Tibial nerve (tissue), 4 donors: ENCODE results near the gene WFDC8.

Source experiments
- CTCF ChIP-seq, 5 experiments: fragments of 200-600 bp in 3 of 5; fragments of 450-650 bp in 2 of 5; sonication (generic) in 3 of 5; IDR thresholded peaks; one replicate each; pipeline ENCODE4 v1.5.1; 2016 to 2019; ENCODE audit warnings: antibody characterized with exemption in 5 of 5, mild to moderate bottlenecking in 3 of 5, moderate library complexity in 2 of 5
- EP300 ChIP-seq, 2 donors: sonication (generic); formaldehyde crosslinking; IDR thresholded peaks; one replicate each; pipeline ENCODE4 v1.6.1; 2017; ENCODE audit warnings: antibody characterized with exemption in 2 of 2, mild to moderate bottlenecking in 1 of 2
- POLR2A ChIP-seq, 2 donors: fragments of 450-650 bp; IDR thresholded peaks; one replicate each; pipeline ENCODE4 v1.6.1; 2017; ENCODE audit warnings: antibody characterized with exemption in 2 of 2, mild to moderate bottlenecking in 2 of 2, moderate library complexity in 2 of 2

GRCh38 chr20:45564760-45565276, 14.3 kb downstream of the WFDC8 start:
- TF ChIP-seq CTCF (IDR thresholded peaks at IDR 0.05), result no peak
- TF ChIP-seq POLR2A (IDR thresholded peaks at IDR 0.05), result no peak
- TF ChIP-seq EP300 (IDR thresholded peaks at IDR 0.05), result no peak
